ENCODE measurements around the gene CCDC74B. TPM values are rescaled to one million over a fixed set of nuclear protein-coding genes. Genes with fewer than 3 reads are reported as not detected.
A peak's percentile ranks its signal among the peaks of the same experiment; 100 is the strongest.

Gene CCDC74B
- total and polyA plus RNA-seq, 2 of the 8 experiments (the other 6 are each of a cell fraction or from before 2014, with no cell fraction given): 6.4 to 6.7 TPM

DNA sequence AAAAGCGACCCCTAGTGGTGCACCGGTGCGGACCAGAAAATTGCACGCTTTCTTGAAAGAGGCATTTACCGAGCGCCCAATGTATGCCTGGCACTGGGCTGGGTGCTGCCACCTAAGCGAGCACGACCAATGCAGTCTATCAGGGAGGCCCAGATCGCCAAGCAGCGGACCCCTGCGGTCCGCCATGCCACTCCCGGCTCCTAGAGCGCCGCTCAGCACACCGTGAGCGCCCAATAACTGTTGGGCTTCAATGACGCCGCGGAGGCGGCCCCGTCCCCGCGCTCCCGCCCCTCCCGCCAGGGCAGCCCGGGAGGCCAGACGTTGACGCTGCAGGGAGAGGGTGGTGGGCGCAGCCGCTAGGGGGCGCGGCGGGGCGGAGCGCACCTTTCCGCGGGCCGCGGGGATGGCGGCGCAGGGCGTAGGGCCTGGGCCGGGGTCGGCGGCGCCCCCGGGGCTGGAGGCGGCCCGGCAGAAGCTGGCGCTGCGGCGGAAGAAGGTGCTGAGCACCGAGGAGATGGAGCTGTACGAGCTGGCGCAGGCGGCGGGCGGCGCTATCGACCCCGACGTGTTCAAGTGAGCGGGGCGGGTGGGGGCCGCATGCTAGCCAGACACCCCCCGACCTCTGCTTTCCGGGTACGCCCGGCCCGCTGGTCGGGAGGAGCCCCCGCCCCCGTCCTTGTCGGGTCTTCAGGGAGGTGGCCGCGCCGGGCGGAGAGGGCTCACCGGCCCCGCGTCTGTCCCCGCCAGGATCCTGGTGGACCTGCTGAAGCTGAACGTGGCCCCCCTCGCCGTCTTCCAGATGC is 37.2 kb upstream of the CCDC74B start, which contains the start of gene MZT2B (continued):
- peak in 1 of 2 experiments; percentile 74; a peak in 1 of 4 replicates for TF ChIP-seq HDAC2 (IDR thresholded peaks at IDR 0.05; ENCODE audit: borderline replicate concordance in 1 of 2, low read depth in 2 of 2, low read length in 2 of 2)
- peak; percentile 51; the same call in 1 of the 2 replicates for TF ChIP-seq PHF8 (conservative IDR thresholded peaks at IDR 0.05; ENCODE audit: low read depth, low read length)
- TF ChIP-seq YY1 (IDR thresholded peaks at IDR 0.05; ENCODE audit: low read depth, low read length): 0 out of 2 replicates have a peak, but pooled peaks have one; percentile 75
- peak; percentile 7; the same call in 1 of the 2 replicates for TF ChIP-seq POLR2AphosphoS5 (IDR thresholded peaks at IDR 0.05; ENCODE audit: low read depth, low read length)

Data from H1 (cell line).